DND-41 (cell line): Measurements from ENCODE around the gene FAS.

Source experiments
- ATAC-seq: fragments of 200-7000 bp; cut with Tn5 transposase; 3 replicates; pipeline ENCODE4 v1.9.1; 2021; ENCODE audit warnings: low read depth; ENCODE audit not compliant: insufficient read depth
- DNase-seq: peaks from one replicate; pipeline ENCODE4 v3.0.0-alpha.2; 2020
- H2AFZ ChIP-seq: 2 replicates; pipeline ENCODE4 v1.6.0; 2012; ENCODE audit warnings: low read depth, low read length
- H3K27ac ChIP-seq: 2 replicates; pipeline ENCODE4 v1.5.1; 2012; ENCODE audit warnings: low read length, inconsistent platforms
- H3K27me3 ChIP-seq: fragments of 200-600 bp; sonication (generic); 2 replicates; pipeline ENCODE4 v1.6.0; 2012; ENCODE audit warnings: low read length, mild to moderate bottlenecking, inconsistent platforms; ENCODE audit not compliant: insufficient read depth, poor library complexity
- H3K36me3 ChIP-seq: 2 replicates; pipeline ENCODE4 v1.5.1; 2012; ENCODE audit warnings: low read length, inconsistent platforms; ENCODE audit not compliant: insufficient read depth
- H3K4me1 ChIP-seq: 2 replicates; pipeline ENCODE4 v1.5.1; 2012; ENCODE audit warnings: mild to moderate bottlenecking, low read length; ENCODE audit not compliant: insufficient read depth
- H3K4me2 ChIP-seq: 2 replicates; pipeline ENCODE4 v1.6.0; 2012; ENCODE audit warnings: mild to moderate bottlenecking, moderate library complexity, low read length, inconsistent platforms; ENCODE audit not compliant: insufficient read depth
- H3K4me3 ChIP-seq, 2 experiments: fragments of 200-600 bp in 1 of 2; shearing (Covaris generic) in 1 of 2; 2 replicates each; pipeline ENCODE4 v1.5.1; 2012 to 2016; ENCODE audit warnings: inconsistent platforms in 2 of 2, low read length in 2 of 2, mild to moderate bottlenecking in 2 of 2, low read depth in 1 of 2, moderate library complexity in 1 of 2
- H3K79me2 ChIP-seq: 2 replicates; pipeline ENCODE4 v1.6.0; 2012; ENCODE audit warnings: low read length, inconsistent platforms; ENCODE audit not compliant: insufficient read depth
- H3K9ac ChIP-seq: 2 replicates; pipeline ENCODE4 v1.6.0; 2012; ENCODE audit warnings: low read depth, mild to moderate bottlenecking, inconsistent platforms, low read length, moderate library complexity
- H3K9me3 ChIP-seq: 2 replicates; pipeline ENCODE4 v1.5.1; 2012; ENCODE audit warnings: low read length, moderate library complexity, mild to moderate bottlenecking, inconsistent platforms; ENCODE audit not compliant: insufficient read depth, severe bottlenecking
- H4K20me1 ChIP-seq: 2 replicates; pipeline ENCODE4 v1.6.0; 2012; ENCODE audit warnings: low read length; ENCODE audit not compliant: insufficient read depth
- EZH2 ChIP-seq: IDR thresholded peaks from 3 replicates; pipeline ENCODE4 v1.6.1; 2012; ENCODE audit warnings: borderline replicate concordance, low read depth, mild to moderate bottlenecking, moderate library complexity, low read length, inconsistent platforms; ENCODE audit not compliant: severe bottlenecking
- TF ChIP-seq, protein P1 (sequence below): IDR thresholded peaks from 2 replicates; pipeline ENCODE4 v1.5.1; 2012; ENCODE audit warnings: borderline replicate concordance, low read length, moderate library complexity, mild to moderate bottlenecking; ENCODE audit not compliant: poor library complexity, severe bottlenecking; ENCODE audit errors: extremely low read depth

The FAS gene

GRCh38 chr10:88984525-88984924 is 6.1 kb upstream of the FAS start:
- Histone ChIP-seq H3K4me1 (peaks cover 7% of the 10 kb centered on the region), H3K27ac (no peak overlapping the region), H3K36me3 (no peaks in the 10 kb centered on the region), H2AFZ (no peak overlapping the region), H3K4me3 (no peak overlapping the region), H3K9me3 (no peaks in the 10 kb centered on the region), H3K79me2 (no peaks in the 10 kb centered on the region), H4K20me1 (no peaks in the 10 kb centered on the region), H3K4me2 (no peak overlapping the region), H3K27me3 (no peaks in the 10 kb centered on the region), H3K9ac (no peak overlapping the region)
- ATAC-seq (no peak), DNase-seq (no peak)
- TF ChIP-seq EZH2: no peak

GRCh38 chr10:88986549-88987242 is 3.9 kb upstream of the FAS start:
- Histone ChIP-seq H3K27me3 (no peaks in the 10 kb centered on the region), H3K4me1 (peaks cover 21% of the 10 kb centered on the region), H3K9me3 (no peaks in the 10 kb centered on the region), H3K4me3 (no peak overlapping the region), H3K4me2 (no peak overlapping the region), H2AFZ (no peak overlapping the region), H4K20me1 (no peaks in the 10 kb centered on the region), H3K36me3 (no peaks in the 10 kb centered on the region), H3K9ac (no peak overlapping the region), H3K27ac (no peak overlapping the region; the same call in 1 of the 2 replicates), H3K79me2 (no peaks in the 10 kb centered on the region)
- DNase-seq: peak; percentile 28
- no peak for ATAC-seq
- TF ChIP-seq, protein P1, sequence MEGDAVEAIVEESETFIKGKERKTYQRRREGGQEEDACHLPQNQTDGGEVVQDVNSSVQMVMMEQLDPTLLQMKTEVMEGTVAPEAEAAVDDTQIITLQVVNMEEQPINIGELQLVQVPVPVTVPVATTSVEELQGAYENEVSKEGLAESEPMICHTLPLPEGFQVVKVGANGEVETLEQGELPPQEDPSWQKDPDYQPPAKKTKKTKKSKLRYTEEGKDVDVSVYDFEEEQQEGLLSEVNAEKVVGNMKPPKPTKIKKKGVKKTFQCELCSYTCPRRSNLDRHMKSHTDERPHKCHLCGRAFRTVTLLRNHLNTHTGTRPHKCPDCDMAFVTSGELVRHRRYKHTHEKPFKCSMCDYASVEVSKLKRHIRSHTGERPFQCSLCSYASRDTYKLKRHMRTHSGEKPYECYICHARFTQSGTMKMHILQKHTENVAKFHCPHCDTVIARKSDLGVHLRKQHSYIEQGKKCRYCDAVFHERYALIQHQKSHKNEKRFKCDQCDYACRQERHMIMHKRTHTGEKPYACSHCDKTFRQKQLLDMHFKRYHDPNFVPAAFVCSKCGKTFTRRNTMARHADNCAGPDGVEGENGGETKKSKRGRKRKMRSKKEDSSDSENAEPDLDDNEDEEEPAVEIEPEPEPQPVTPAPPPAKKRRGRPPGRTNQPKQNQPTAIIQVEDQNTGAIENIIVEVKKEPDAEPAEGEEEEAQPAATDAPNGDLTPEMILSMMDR: peak; percentile 72
- no peak for TF ChIP-seq EZH2

DNA sequence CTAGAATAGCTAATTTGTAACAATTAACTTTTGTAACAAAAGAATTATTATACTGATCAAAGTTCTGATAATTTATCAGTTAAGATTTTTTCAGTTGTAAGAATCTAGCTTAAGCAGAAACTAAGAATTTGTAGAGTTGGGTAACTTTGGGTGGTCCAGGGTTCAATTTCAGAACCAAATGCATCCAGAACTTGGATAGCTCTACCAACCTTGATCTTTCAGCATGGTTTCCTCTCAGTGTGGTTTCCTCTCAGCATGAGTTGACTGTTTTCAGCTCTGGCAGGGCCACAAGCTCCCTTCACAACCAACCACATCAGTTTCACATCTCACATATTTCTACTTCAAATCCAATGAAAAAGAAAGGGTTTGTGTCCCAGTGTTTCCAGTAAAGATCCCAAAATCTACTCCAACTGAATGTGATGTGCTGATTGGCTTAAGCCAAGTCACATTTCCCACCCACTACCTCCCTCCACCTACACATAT is 3.3 kb upstream of the FAS start:
- DNase-seq: peak; percentile 24
- H3K4me2 ChIP-seq: no peak overlapping the region
- H3K4me1 ChIP-seq: peaks cover 27% of the 10 kb centered on the region
- TF ChIP-seq, protein P1: no peak
- TF ChIP-seq EZH2: no peak
- no peak overlapping the region for H3K27ac ChIP-seq
- H3K79me2 ChIP-seq: no peaks in the 10 kb centered on the region
- H3K27me3 ChIP-seq: no peaks in the 10 kb centered on the region
- H3K9ac ChIP-seq: no peak overlapping the region
- ATAC-seq: no peak; the same call in 2 of the 3 replicates
- H3K4me3 ChIP-seq: no peak overlapping the region
- H3K36me3 ChIP-seq: no peaks in the 10 kb centered on the region
- no peaks in the 10 kb centered on the region for H4K20me1 ChIP-seq
- H3K9me3 ChIP-seq: no peaks in the 10 kb centered on the region
- H2AFZ ChIP-seq: peak overlapping the region; percentile 14; the same call in 1 of the 2 replicates

- no peak for ATAC-seq
- no peak overlapping the region for H3K4me3 ChIP-seq
- H3K36me3 ChIP-seq: no peaks in the 10 kb centered on the region
- no peaks in the 10 kb centered on the region for H3K27me3 ChIP-seq
- H3K27ac ChIP-seq: no peak overlapping the region
- peaks cover 33% of the 10 kb centered on the region for H3K4me1 ChIP-seq
- no peaks in the 10 kb centered on the region for H3K9me3 ChIP-seq
- H3K79me2 ChIP-seq: no peaks in the 10 kb centered on the region
- TF ChIP-seq, protein P1: no peak
- no peak for TF ChIP-seq EZH2
- DNase-seq: no peak
- H2AFZ ChIP-seq: no peak overlapping the region
- no peak overlapping the region for H3K9ac ChIP-seq
- no peaks in the 10 kb centered on the region for H4K20me1 ChIP-seq
- H3K4me2 ChIP-seq: no peak overlapping the region
Measured at GRCh38 chr10:88987840-88988239, 2.8 kb upstream of the FAS start.
